A549 treated with AZD2906 at 1 μM for 4 hours (cell line): ENCODE data around the gene ENTREP1. TPM values are rescaled to one million over a fixed set of nuclear protein-coding genes. Genes with fewer than 3 reads are reported as not detected.

Experiments used
- total RNA-seq: library from RNA; stranded (reverse); fragments of 200-300 nt; extraction: Qiagen RNA extraction; gene quantifications from 5 replicates; pipeline ENCODE4 v1.2.3, GENCODE V29; 2022

ENTREP1 gene
- 0.74 to 0.80 TPM (median 0.78 TPM) in 5 replicates for total RNA-seq

DNA sequence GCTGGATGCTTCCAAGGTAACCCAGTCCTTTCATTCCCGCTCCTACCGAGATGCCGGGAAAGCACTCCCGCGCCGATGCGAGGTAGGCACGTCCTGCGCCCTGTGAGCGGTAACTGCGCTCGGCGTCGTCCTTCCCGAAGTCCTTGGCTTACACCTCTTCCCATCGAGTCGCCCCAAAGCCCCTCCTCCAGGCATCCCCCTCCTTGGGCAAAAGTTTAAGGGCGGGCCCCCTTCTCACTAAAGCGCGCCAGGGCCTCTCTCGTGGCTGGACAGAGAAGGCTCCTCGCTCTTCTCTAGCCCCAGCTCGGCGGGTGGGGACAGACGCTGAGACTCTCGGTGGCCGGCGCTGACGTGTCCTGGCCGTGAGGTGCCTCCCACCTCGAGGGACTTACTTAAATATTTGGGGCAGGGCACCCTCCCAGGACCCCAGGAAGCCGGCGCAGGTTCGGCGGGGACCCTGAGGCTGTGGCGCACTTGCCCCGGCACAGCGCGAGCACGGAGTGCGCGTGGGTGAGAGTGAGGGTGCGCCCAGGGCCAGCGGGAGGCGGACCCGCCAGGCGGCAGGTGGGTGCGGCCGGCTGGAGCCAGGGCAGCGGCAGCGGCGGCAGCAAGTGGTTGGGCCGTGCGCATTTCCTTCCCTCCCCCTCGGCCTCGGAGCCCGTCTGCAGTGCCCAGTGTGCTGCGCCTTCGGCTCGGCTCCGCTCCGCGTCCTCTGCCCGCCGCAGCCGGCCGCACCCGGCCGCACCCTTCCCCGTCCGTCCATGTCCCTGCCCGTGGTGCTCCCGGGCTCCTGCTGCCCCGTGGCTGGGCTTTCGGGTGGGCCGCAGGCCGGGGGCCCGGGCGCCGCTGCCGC lies at the start of gene ENTREP1:
Gene ENTREP1, plus strand, starts transcription at position 667 of the 853 bp plus-strand sequence. Its CDS starts 95 bp downstream, at position 762.

Other genes with a start within 250 kb of the ENTREP1 start
- 4.0 to 5.2 TPM (median 4.4 TPM) in 5 replicates for gene TJP2, start 150.9 kb upstream of the ENTREP1 start, total RNA-seq